PC-9 (cell line): Measurements from ENCODE around the gene PRXL2B.

Experiments used
- CTCF ChIP-seq: fragments of 200-600 bp; sonication (generic); conservative IDR thresholded peaks from 2 replicates; pipeline ENCODE4 v1.6.1; 2017; ENCODE audit warnings: mixed run types, antibody characterized with exemption, mild to moderate bottlenecking, moderate library complexity
- EZH2 ChIP-seq: fragments of 200-600 bp; sonication (generic); IDR thresholded peaks from 2 replicates; pipeline ENCODE4 v1.8.0; 2017; ENCODE audit warnings: antibody characterized with exemption, low read depth

DNA sequence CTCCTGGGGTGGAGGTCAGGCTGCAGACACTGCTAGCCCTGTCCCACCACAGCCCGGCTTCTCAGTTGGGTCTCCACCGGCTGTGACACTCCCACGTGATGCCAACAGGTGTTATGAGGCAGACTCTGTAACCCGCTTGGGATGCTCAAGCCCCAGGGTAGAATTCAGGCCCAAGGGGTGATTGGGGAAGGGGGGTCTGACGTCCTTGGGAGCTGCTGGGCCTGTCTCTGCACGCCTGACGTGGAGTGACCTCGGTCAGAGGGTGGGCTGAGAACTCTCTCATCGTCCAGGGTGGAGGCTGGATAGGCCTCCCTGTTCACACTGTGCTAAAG is 48.8 kb upstream of the PRXL2B start:
- no peak for TF ChIP-seq CTCF
- no peak for TF ChIP-seq EZH2
